ENCODE results near the gene MYO3B.

Gene MYO3B

DNA sequence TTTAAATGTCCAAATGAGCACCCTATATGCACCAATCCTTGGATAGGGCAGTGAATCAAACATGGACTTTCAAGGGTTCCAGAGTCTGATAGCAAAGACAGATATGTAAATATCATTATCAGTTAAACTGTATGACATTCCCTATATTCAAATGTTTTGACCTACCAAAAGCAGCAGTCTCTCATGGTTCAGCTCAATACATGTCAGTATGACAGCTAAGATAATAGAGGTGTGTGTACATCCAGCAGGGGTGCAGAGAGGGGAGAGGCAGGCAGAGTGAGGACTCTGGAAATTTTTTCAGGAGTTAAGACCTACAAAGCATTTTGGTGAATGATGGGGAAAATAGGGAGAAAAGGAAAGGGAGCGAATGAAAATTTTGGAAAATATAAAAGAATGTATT lies 106.3 kb downstream of the MYO3B start:
- ChIA-PET CTCF (no interaction called here), POLR2A (no interaction called here)
- TF ChIP-seq, protein P1, sequence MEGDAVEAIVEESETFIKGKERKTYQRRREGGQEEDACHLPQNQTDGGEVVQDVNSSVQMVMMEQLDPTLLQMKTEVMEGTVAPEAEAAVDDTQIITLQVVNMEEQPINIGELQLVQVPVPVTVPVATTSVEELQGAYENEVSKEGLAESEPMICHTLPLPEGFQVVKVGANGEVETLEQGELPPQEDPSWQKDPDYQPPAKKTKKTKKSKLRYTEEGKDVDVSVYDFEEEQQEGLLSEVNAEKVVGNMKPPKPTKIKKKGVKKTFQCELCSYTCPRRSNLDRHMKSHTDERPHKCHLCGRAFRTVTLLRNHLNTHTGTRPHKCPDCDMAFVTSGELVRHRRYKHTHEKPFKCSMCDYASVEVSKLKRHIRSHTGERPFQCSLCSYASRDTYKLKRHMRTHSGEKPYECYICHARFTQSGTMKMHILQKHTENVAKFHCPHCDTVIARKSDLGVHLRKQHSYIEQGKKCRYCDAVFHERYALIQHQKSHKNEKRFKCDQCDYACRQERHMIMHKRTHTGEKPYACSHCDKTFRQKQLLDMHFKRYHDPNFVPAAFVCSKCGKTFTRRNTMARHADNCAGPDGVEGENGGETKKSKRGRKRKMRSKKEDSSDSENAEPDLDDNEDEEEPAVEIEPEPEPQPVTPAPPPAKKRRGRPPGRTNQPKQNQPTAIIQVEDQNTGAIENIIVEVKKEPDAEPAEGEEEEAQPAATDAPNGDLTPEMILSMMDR (IDR thresholded peaks at IDR 0.05; ENCODE audit: insufficient read depth, low read length, missing control alignments) = no peak
- no peak for DNase-seq (ENCODE audit: low read depth, low spot score)
- H3K4me3 ChIP-seq (ENCODE audit: low read depth, low read length) = no peak overlapping the region

DNA sequence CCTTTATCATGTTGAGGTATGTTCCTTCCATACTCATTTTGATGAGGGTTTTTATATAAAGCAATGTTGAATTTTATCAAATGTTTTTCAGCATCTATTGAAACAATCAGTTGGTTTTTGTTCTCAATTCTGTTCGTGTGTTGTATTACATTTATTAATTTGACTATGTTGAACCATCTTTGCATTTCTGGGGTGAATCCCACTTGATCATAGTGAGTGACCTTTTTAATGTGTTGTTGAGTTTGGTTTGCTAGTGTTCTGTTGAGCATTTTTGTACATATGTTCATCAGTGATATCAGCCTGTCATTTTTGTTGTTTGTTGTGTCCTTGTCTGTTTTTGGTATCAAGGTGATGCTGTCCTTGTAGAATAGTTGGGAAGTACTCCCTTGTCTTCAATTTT lies 110.9 kb downstream of the MYO3B start:
- POLR2A ChIA-PET = no interaction called here
- CTCF ChIA-PET = no interaction called here
- no peak overlapping the region for H3K4me3 ChIP-seq (ENCODE audit: low read depth, low read length)
- no peak for DNase-seq (ENCODE audit: low read depth, low spot score)
- TF ChIP-seq, protein P1 (IDR thresholded peaks at IDR 0.05; ENCODE audit: insufficient read depth, low read length, missing control alignments) = no peak

DNA sequence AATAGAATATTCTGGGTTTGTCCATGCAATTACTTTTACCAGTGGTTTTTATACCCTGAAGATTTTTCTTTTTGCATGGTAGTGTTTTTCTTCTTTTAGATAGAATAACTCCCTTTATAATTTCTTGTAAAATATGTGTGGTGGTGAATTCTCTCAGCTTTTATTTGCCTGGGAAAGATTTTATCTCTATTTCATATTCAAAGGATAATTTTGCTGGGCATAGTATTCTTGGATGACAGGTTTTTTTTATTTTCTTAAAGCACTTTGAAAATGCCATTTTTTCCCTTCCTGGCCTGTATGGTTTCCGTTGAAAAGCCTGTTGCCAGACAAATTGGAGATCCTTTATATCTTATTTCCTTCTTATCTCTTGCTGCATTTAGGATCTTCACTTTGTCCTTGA lies 113.5 kb downstream of the MYO3B start:
- TF ChIP-seq, protein P1 (IDR thresholded peaks at IDR 0.05; ENCODE audit: insufficient read depth, low read length, missing control alignments) = no peak
- ChIA-PET POLR2A (no interaction called here), CTCF (no interaction called here)
- no peak for DNase-seq (ENCODE audit: low read depth, low spot score)
- no peak overlapping the region for H3K4me3 ChIP-seq (ENCODE audit: low read depth, low read length)

DNA sequence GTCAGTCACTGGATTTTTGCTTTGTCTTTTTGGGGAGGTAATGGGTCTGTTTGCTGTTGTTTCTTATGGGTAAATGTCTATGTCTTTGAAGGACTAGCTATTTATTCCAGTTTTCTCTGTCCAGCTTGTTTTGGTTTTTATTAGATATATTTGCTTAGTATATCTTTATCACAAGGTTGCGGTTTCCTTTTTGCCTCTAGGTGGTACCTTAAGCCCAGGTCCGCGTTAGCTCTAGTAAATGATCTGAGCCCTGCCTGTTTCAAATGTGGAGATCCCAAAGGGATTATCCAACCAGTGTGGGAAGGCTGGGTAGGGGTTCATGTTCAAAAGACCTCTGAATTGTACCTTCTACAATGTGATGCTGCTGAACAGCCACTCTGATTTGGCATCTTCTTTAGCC lies 114.5 kb downstream of the MYO3B start:
- ChIA-PET CTCF (no interaction called here), POLR2A (no interaction called here)
- TF ChIP-seq, protein P1 (IDR thresholded peaks at IDR 0.05; ENCODE audit: insufficient read depth, low read length, missing control alignments) = no peak
- H3K4me3 ChIP-seq (ENCODE audit: low read depth, low read length) = no peak overlapping the region
- no peak for DNase-seq (ENCODE audit: low read depth, low spot score)

DNA sequence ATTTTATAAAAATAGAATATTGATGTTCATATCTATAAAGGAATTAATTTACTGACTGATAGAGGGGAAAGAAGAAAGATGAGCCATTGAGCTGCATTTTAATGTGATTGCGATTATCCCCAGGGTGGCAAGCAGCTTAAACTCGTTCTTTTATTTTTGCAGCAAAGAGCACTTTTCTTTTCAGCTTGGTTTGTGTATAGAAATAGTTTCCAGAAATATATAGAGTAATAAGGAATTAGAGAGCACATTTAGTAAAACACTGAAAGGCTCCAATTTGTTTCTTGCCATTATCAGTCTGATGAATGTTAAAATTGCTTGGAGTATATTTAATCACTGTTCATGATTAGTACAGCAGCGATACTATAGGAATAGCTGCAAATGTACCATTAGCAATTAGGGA lies 119.5 kb downstream of the MYO3B start:
- no peak overlapping the region for H3K4me3 ChIP-seq (ENCODE audit: low read depth, low read length)
- ChIA-PET POLR2A (no interaction called here), CTCF (no interaction called here)
- TF ChIP-seq, protein P1 (IDR thresholded peaks at IDR 0.05; ENCODE audit: insufficient read depth, low read length, missing control alignments) = no peak
- no peak for DNase-seq (ENCODE audit: low read depth, low spot score)

DNA sequence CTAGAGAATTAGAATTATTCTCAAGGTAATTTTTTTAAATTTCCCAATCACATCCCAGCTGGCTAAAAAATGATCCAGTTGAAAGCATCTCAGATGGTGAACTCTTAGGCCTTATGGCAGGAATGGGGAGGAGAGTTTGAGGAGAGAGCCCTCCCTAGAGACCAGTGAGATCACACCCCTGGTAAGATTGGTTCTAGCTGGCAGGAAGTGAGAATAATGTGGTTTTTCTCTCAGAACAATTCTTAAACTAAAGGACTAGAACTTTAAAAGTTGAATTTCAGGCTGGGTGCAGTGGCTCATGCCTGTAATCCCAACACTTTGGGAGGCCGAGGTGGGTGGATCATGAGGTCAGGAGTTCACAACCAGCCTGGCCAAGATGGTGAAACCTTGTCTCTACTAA lies 120.2 kb downstream of the MYO3B start:
- TF ChIP-seq, protein P1 (IDR thresholded peaks at IDR 0.05; ENCODE audit: insufficient read depth, low read length, missing control alignments) = no peak
- DNase-seq (ENCODE audit: low read depth, low spot score) = no peak
- POLR2A ChIA-PET = no interaction called here

More for the DNA sequence above, 120.2 kb downstream of the MYO3B start:
- CTCF ChIA-PET = no interaction called here
- no peak overlapping the region for H3K4me3 ChIP-seq (ENCODE audit: low read depth, low read length)

All from AG04449 (cell line).